OCI-LY3 (cell line): ENCODE results near the gene CDC42EP2.

ENCODE experiments used
- EZH2phosphoT487 ChIP-seq: fragments of 200-600 bp; shearing (Covaris generic); IDR thresholded peaks from 2 replicates; pipeline ENCODE4 v1.6.1; 2018; ENCODE audit warnings: antibody characterized with exemption, mixed run types, low read depth
- TF ChIP-seq, protein P1 (sequence below): fragments of 200-600, 300-600 bp; sonication (generic); IDR thresholded peaks from 2 replicates; pipeline ENCODE4 v1.5.1; 2014; ENCODE audit warnings: antibody characterized with exemption, low read length, low read depth

DNA sequence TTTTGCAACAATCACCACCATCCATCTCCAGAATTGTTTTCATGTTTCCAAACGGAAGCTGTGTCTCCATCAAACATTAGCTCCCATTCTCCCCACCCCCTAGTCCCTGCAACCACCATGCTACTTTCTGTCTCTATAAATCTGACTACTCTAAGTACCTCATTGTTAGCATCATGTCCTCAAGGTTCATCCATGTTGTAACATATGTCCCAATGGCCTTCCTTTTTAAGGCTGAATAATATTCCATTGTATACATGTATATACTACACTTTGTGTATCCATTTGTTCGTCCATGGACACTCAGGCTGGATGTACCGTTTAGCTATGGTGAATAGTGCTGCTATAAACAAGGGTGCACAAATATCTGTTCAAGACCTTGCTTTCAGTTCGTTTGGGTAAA lies 10.8 kb downstream of the CDC42EP2 start:
- TF ChIP-seq, protein P1, sequence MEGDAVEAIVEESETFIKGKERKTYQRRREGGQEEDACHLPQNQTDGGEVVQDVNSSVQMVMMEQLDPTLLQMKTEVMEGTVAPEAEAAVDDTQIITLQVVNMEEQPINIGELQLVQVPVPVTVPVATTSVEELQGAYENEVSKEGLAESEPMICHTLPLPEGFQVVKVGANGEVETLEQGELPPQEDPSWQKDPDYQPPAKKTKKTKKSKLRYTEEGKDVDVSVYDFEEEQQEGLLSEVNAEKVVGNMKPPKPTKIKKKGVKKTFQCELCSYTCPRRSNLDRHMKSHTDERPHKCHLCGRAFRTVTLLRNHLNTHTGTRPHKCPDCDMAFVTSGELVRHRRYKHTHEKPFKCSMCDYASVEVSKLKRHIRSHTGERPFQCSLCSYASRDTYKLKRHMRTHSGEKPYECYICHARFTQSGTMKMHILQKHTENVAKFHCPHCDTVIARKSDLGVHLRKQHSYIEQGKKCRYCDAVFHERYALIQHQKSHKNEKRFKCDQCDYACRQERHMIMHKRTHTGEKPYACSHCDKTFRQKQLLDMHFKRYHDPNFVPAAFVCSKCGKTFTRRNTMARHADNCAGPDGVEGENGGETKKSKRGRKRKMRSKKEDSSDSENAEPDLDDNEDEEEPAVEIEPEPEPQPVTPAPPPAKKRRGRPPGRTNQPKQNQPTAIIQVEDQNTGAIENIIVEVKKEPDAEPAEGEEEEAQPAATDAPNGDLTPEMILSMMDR, result no peak
- no peak for TF ChIP-seq EZH2phosphoT487
